A673 (cell line): Measurements from ENCODE around the gene IL10.

Experiments used
- EZH2 ChIP-seq: fragments of 200-600 bp; sonication (generic); IDR thresholded peaks from 2 replicates; pipeline ENCODE4 v1.6.1; 2017; ENCODE audit warnings: borderline replicate concordance, low read depth, mild to moderate bottlenecking, mixed read lengths, antibody characterized with exemption, low read length; ENCODE audit not compliant: poor library complexity, severe bottlenecking
- TF ChIP-seq, protein P1 (sequence below): fragments of 300-800, 200-600 bp; sonication (generic); conservative IDR thresholded peaks from 2 replicates; pipeline ENCODE4 v1.5.1; 2017; ENCODE audit warnings: low read depth, mild to moderate bottlenecking, antibody characterized with exemption, low read length, moderate library complexity, mixed read lengths

GRCh38 chr1:206768472-206769303 is 3.6 kb downstream of the IL10 start:
- TF ChIP-seq, protein P1, sequence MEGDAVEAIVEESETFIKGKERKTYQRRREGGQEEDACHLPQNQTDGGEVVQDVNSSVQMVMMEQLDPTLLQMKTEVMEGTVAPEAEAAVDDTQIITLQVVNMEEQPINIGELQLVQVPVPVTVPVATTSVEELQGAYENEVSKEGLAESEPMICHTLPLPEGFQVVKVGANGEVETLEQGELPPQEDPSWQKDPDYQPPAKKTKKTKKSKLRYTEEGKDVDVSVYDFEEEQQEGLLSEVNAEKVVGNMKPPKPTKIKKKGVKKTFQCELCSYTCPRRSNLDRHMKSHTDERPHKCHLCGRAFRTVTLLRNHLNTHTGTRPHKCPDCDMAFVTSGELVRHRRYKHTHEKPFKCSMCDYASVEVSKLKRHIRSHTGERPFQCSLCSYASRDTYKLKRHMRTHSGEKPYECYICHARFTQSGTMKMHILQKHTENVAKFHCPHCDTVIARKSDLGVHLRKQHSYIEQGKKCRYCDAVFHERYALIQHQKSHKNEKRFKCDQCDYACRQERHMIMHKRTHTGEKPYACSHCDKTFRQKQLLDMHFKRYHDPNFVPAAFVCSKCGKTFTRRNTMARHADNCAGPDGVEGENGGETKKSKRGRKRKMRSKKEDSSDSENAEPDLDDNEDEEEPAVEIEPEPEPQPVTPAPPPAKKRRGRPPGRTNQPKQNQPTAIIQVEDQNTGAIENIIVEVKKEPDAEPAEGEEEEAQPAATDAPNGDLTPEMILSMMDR = no peak
- TF ChIP-seq EZH2 = no peak
